GM10266 (cell line): ENCODE data around the gene NEU4.
A peak's percentile ranks its signal among the peaks of the same experiment; 100 is the strongest.

ENCODE experiments used
- DNase-seq: peaks from one replicate; pipeline ENCODE4 v3.0.0; 2012; ENCODE audit errors: extremely low spot score
- TF ChIP-seq, protein P1 (sequence below): IDR thresholded peaks from 2 replicates; pipeline ENCODE4 v1.5.1; 2012; ENCODE audit warnings: mild to moderate bottlenecking, low read depth; ENCODE audit not compliant: control insufficient read depth, insufficient read depth; ENCODE audit errors: missing control alignments

NEU4 gene

DNA sequence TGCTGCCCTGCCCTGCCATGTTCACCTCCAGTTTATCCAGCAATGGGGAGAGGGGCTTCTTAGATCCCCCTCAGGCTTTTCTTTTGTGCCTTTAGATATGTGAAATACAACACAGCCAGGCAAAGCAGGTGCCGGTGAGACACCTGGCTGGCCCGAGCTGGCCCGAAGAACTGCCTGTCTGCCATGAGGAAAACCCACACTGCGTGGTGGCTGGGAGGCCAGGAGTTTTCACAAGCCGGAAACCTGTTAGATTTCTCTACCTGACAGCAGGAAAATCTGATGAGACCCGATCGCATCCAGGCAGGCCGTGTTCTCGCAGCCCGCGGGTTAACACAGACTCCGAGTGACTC lies 38.1 kb upstream of the NEU4 start:
- TF ChIP-seq, protein P1, sequence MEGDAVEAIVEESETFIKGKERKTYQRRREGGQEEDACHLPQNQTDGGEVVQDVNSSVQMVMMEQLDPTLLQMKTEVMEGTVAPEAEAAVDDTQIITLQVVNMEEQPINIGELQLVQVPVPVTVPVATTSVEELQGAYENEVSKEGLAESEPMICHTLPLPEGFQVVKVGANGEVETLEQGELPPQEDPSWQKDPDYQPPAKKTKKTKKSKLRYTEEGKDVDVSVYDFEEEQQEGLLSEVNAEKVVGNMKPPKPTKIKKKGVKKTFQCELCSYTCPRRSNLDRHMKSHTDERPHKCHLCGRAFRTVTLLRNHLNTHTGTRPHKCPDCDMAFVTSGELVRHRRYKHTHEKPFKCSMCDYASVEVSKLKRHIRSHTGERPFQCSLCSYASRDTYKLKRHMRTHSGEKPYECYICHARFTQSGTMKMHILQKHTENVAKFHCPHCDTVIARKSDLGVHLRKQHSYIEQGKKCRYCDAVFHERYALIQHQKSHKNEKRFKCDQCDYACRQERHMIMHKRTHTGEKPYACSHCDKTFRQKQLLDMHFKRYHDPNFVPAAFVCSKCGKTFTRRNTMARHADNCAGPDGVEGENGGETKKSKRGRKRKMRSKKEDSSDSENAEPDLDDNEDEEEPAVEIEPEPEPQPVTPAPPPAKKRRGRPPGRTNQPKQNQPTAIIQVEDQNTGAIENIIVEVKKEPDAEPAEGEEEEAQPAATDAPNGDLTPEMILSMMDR = no peak
- peak; percentile 29 for DNase-seq

DNA sequence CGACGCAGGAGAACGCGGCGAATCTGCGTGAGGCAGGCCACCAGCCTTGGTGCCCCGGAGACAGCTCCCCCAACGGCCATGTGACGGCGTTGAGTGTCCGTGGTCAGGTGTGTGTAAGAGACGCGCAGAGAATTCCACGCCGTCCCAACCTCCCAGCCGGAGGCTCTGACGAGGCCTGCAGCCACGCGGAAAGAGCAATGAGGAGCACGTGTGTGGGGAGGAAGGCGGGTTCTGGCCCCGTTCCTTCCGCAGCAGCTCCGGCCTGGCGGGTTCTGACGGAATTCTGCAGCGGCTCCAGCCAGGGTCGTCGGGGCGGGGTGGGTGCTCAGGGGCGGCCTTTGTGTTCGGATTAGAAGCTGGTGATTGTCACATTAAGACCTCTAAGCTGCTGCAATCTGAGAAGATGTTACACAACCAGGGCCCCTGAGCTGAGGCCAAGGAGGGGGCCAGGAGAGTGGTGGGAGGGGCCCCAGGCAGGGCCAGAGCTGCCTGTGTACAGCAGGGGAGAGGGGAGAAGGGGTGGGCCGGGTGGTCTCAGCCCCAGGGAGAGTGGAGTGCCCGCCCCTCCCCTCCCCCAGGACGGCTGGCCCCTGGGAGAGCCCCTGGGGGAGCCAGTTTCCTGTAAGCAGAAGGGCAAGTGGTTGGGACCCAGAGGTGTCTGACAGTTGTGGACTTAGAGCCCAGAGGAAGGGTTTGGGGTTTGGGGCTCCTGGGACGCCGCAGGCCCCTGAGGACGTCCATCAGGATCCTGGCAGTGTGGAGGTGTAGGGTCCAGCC lies 37.5 kb upstream of the NEU4 start:
- TF ChIP-seq, protein P1 = no peak
- peak; percentile 47 for DNase-seq

DNA sequence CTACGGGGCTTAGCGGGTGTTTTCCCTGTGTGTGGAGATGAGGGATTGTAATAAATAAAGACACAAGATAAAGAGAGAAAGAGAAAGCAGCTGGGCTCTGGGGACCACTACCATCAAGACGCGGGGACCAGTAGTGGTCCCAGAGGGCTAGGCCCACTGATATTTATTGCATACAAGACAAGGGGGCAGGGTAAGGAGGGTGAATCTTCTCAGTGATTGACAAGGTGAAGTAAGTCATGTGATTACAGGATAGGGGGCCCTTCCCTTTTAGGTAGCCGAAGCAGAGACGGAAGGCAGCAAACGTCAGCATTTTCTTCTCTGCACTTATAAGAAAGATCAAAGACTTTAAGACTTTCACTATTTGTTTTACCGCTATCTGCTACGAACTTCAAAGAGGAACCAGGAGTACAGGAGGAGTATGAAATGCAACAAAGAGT lies 36.9 kb upstream of the NEU4 start:
- TF ChIP-seq, protein P1 = no peak
- peak; percentile 60 for DNase-seq

DNA sequence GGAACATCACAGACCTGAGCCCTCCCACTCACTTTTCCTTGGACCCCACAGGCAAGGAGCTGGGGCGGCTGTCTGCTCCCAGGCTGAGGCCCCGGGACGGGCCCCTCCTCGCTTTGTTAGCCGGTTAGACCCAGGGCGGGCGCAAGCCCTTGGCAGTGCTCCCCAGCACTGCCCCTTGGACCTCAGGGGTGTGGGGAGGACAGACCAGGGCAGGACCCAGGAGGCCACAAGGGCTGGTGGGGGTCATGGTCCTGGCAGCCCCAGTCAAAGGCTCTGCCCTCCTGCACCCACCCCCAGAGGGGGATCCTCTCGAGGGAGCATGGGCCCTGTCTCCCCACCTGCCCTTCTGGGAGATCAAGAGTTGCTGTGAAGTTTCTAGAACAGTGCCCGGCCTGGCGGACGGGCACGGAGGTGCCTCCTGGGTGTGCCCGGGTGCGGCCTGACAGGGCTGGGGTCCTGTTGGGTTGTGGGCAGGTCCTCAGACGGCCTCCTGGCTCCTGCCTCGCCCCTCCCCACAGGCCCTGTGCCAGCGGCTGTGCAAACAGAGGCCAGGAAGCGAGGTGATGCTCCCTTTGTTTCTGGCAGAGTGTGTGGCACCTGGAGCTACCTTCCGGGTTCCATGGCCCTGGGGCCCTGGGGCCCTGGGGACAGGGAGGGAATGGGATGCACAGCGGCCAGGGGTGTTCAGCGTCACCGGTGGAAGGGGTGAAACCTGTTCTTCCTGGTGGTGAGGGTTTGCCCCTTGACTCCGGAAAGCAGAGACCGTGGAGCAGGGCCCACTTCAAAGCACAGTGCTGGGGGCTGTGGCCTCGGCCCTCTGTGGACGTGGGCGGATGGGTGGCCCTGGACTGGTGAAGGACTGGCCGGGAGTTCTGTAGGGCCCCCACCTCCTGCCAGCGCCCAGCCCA lies 35.2 kb upstream of the NEU4 start:
- TF ChIP-seq, protein P1 = no peak
- no peak for DNase-seq

DNA sequence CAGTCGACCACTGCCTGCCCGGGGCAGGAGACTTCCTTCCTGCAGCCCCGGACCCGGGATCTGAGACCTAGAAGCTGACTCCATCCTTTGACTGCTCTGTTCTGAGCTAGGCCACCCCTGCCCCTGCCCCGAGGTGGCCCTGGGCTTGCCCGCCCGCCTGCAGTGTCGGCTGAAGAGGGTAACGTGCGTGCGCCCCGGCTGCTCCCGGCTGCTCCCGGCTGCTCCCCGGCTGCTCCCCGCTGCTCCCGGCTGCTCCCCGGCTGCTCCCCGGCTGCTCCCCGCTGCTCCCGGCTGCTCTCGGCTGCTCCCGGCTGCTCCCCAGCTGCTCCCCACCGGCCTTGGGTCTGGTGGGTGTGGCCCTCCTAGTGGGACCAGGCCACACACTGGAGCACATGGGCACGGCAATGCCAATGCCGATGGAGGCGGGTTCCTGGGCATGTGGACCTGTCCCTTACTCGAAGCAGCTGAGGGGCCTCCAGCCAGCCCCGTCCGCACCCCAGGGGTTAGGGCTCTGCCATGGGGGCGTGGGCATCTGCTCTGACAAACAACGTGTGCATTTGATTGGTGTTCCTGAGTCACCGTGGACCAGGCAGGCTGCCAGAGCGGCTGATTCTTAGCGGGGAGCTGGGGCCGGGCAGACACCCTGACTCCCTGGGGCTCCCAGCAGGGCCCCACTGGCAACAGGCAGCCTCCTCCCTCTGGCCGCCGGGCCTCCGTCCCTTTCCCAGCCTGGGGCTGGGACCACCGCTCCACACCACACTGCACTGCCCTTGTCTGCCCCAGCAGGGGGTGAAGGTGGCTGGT lies 34.4 kb upstream of the NEU4 start:
- DNase-seq = no peak
- TF ChIP-seq, protein P1 = no peak

DNA sequence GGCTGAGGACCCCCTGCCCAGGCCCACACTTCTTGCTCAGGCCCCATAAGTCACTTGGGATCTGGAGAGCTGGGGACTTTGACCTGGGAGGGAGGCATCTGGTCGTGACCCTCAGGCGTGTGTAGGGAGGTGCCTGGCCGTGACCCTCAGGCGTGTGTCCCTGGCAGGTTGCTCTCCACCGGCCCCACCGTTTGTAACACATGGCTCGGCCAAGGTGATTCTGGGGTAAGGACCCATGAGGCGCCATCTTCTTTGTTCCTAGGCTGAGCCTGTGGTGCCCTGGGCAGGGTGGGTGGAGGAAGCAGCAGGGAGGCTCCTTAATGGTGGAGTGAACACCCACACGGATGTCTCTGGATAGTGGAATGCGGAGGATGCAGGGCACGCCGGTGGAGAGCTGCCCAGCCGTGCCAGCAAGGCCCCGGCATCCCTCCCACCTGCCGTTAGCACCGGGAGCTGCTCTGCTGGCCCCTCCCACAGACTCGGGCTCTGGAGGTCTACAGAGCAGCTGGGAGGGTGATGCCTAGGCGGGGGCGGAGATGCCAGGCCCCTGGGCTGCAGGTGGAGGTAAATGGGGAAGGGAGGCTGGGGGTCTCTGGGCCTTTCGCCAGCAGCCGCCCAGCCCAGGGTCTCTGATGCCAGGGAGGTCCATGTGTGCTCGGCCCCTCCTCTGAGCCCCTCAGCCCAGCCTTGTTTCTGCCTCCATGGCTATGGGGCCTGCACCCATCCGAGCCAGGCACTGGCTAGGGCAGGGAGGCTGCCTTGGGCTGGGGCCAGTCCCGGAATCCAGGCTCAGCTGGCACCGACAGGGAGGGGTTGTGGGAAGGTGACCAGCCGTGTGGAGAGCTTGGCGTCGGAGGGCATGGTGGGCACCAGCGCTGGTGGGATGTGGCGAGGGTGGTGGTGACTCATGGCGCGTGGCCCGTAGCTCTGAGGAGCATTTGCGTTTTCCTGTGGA lies 33.5 kb upstream of the NEU4 start:
- TF ChIP-seq, protein P1 = no peak
- peak; percentile 16 for DNase-seq
